ENCODE measurements around the gene CHST12.

Gene CHST12

DNA sequence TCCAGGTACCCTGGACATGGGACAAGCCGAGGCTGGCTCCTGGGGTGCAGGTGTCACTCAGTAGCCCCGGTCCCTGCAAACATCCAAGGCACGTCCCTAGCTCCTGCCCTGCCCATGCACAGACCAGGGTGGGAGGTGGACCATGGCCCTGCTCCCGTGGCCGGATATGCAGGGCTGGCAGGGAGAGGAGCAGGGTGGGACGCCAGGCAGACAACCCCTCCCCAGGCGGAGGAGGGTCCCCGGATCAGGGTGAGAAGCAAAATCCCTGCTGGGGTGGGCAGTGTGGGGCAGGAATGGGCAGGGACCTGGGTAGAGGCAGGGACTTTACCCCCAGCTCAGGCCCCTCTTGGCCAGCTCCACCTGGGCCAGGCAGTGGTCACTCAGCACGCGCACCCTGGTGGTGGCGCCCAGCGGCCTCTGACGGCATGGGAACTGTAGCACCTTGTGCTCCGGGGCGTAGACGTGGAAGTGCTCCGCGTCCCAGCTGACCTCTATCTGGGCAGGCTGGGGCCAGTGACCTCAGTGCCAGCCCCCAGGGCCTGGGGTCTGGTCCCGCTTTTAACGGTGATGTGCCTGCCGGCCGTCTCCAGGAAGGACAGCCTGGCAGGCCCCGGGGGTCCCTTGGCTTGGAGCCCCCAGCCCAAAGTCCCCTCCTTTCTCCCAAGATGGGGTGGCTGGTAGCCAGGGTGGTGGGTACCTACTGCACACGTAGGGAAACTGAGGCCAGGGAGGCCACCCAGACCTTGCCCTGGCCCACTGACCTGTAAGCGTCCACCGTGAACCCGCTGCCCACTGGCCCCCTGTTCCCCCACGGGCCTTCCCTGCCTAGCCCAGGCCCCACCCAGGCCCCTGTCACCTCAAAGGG lies 71.6 kb downstream of the CHST12 start:
- TF ChIP-seq, protein P1, sequence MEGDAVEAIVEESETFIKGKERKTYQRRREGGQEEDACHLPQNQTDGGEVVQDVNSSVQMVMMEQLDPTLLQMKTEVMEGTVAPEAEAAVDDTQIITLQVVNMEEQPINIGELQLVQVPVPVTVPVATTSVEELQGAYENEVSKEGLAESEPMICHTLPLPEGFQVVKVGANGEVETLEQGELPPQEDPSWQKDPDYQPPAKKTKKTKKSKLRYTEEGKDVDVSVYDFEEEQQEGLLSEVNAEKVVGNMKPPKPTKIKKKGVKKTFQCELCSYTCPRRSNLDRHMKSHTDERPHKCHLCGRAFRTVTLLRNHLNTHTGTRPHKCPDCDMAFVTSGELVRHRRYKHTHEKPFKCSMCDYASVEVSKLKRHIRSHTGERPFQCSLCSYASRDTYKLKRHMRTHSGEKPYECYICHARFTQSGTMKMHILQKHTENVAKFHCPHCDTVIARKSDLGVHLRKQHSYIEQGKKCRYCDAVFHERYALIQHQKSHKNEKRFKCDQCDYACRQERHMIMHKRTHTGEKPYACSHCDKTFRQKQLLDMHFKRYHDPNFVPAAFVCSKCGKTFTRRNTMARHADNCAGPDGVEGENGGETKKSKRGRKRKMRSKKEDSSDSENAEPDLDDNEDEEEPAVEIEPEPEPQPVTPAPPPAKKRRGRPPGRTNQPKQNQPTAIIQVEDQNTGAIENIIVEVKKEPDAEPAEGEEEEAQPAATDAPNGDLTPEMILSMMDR (IDR thresholded peaks at IDR 0.05; ENCODE audit: extremely low read depth, missing control alignments): no peak
- no peak for DNase-seq (ENCODE audit: low spot score)

DNA sequence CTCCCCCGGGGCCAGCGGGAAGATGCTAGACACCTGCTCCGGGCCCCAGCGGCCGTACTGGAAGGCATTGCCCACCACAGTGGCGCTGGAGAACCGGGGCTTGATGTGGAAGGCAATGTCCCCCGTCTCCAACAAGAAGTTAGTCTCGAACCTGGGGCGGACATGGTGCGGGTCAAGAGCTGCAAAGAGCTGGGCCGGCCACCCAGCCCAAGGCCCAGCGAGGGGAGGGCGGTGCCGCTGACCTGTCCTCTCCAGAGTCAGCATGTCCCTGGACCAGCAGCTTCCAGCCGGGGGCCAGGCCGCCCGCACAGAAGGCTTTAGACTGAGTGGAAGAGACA lies 72.2 kb downstream of the CHST12 start:
- TF ChIP-seq, protein P1 (IDR thresholded peaks at IDR 0.05; ENCODE audit: extremely low read depth, missing control alignments): no peak
- DNase-seq (ENCODE audit: low spot score): no peak

DNA sequence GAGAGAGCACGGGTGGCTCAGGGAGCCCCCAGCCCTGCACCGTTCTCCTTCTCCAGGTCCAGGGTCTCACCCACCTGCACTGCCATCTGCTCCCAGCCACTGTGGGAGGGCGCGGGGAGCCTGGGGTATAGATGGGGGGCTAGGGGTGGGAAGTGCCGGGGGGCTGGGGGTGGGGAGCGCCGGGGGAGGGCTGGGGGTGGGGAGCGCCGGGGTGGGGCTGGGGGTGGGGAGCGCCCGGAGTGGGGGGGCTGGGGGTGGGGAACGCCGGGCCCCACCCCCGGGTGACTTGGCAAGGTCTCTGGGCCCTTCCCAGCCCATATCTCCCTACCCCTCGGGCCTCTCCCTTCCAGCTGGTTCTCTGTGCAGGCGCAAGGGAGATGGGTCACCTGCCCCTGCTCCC lies 72.9 kb downstream of the CHST12 start, which contains the start of gene GRIFIN:
Gene GRIFIN (minus strand): TSS at position 101 of the 400 bp plus-strand sequence. CDS start 15 bp downstream, at position 86.
- no peak for DNase-seq (ENCODE audit: low spot score)
- TF ChIP-seq, protein P1 (IDR thresholded peaks at IDR 0.05; ENCODE audit: extremely low read depth, missing control alignments): no peak

- TF ChIP-seq, protein P1 (IDR thresholded peaks at IDR 0.05; ENCODE audit: extremely low read depth, missing control alignments): no peak
- DNase-seq (ENCODE audit: low spot score): no peak
These were observed 73.5 kb downstream of the CHST12 start for GRCh38 chr7:2476776-2477446.

GRCh38 chr7:2477447-2478398 lies 74.3 kb downstream of the CHST12 start:
- TF ChIP-seq, protein P1 (IDR thresholded peaks at IDR 0.05; ENCODE audit: extremely low read depth, missing control alignments): peak; percentile 79
- peak; percentile 90 for DNase-seq (ENCODE audit: low spot score)

- TF ChIP-seq, protein P1 (IDR thresholded peaks at IDR 0.05; ENCODE audit: extremely low read depth, missing control alignments): no peak
- DNase-seq (ENCODE audit: low spot score): no peak
These were observed 75.0 kb downstream of the CHST12 start for GRCh38 chr7:2478399-2478785.

Data from GM20000 (cell line).